Neural progenitor cell (in vitro differentiated cells): ENCODE data around the gene FGD3.

ENCODE experiments used
- CTCF ChIP-seq: fragments of 200-600 bp; sonication (generic); IDR thresholded peaks from 2 replicates; pipeline ENCODE4 v1.5.1; 2017; ENCODE audit warnings: antibody characterized with exemption, mild to moderate bottlenecking
- EZH2 ChIP-seq: fragments of 200-600 bp; sonication (generic); IDR thresholded peaks from 2 replicates; pipeline ENCODE4 v1.6.1; 2017; ENCODE audit warnings: antibody characterized with exemption, mild to moderate bottlenecking, moderate library complexity
- EZH2phosphoT487 ChIP-seq: fragments of 200-600 bp; sonication (generic); IDR thresholded peaks from 2 replicates; pipeline ENCODE4 v1.6.1; 2017; ENCODE audit warnings: antibody characterized with exemption

- TF ChIP-seq EZH2phosphoT487 (no peak), CTCF (no peak), EZH2 (no peak)
Measured at GRCh38 chr9:93083592-93084470, 136.5 kb downstream of the FGD3 start.
